LNCaP clone FGC (cell line): ENCODE data around the gene OXGR1.

Experiments
- DNase-seq: peaks from one replicate; pipeline ENCODE4 v3.0.0-alpha.2; 2011; ENCODE audit warnings: low read depth
- H3K4me3 ChIP-seq: 2 replicates; pipeline ENCODE4 v1.5.1; 2011; ENCODE audit warnings: mild to moderate bottlenecking, low read depth, low read length, control low read depth
- CTCF ChIP-seq: IDR thresholded peaks from 2 replicates; pipeline ENCODE4 v1.5.1; 2012; ENCODE audit warnings: mild to moderate bottlenecking; ENCODE audit not compliant: control insufficient read depth, insufficient read depth; ENCODE audit errors: extremely low read depth

Gene OXGR1

GRCh38 chr13:97023117-97023516 lies 28.8 kb upstream of the OXGR1 start:
- DNase-seq: no peak
- no peak overlapping the region for H3K4me3 ChIP-seq
- no peak for TF ChIP-seq CTCF

DNA sequence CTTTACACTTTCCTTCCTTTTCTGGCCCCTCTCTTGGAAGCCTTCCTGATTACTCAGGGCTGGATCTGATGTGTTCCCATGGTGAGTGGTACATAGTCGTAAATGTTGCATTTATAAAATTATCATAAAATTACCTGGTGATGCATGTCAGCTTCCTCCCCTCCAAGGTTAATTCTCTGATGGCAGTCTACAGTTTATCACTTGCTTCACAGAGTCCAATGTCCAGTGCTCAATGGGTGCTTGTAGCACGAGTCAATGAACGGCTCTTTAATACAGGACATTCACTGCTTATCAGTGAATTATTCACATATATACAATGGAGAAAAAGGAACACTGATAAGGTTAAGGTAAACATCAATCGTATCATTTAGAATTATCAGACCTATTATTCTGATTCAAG lies 27.0 kb upstream of the OXGR1 start:
- no peak overlapping the region for H3K4me3 ChIP-seq
- no peak for TF ChIP-seq CTCF
- no peak for DNase-seq

DNA sequence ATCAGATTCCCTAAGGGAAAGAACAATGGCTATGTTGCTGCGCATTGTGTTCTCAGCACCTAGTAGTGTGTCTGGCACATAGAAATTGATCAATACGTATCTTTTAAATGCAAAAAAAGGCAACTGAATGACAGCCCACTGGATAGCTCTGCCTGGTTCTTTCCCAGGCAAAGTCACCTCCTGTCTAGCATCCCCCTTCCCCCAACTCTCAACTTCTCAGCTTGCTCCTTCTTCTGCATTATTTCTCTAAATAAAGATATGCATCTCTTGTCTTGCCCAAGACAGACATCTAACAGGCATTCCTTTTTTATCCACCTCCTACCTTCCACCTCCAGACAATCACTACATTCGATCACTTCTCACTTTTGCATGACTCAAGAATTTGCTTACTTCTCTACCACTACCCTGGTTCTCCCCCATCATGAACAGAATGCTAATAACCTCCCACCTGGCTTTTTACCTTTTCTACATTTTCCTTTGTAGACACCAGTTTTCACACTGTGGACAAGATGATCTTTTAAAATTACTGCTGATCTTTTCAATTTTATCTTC lies 26.5 kb upstream of the OXGR1 start:
- no peak for DNase-seq
- no peak overlapping the region for H3K4me3 ChIP-seq
- TF ChIP-seq CTCF: no peak

- TF ChIP-seq CTCF: no peak
- no peak overlapping the region for H3K4me3 ChIP-seq
- no peak for DNase-seq
Observed at GRCh38 chr13:97020194-97020593, 25.9 kb upstream of the OXGR1 start.

- TF ChIP-seq CTCF: no peak
- no peak overlapping the region for H3K4me3 ChIP-seq
- DNase-seq: no peak
Observed at GRCh38 chr13:97019236-97019635, 25.0 kb upstream of the OXGR1 start.

DNA sequence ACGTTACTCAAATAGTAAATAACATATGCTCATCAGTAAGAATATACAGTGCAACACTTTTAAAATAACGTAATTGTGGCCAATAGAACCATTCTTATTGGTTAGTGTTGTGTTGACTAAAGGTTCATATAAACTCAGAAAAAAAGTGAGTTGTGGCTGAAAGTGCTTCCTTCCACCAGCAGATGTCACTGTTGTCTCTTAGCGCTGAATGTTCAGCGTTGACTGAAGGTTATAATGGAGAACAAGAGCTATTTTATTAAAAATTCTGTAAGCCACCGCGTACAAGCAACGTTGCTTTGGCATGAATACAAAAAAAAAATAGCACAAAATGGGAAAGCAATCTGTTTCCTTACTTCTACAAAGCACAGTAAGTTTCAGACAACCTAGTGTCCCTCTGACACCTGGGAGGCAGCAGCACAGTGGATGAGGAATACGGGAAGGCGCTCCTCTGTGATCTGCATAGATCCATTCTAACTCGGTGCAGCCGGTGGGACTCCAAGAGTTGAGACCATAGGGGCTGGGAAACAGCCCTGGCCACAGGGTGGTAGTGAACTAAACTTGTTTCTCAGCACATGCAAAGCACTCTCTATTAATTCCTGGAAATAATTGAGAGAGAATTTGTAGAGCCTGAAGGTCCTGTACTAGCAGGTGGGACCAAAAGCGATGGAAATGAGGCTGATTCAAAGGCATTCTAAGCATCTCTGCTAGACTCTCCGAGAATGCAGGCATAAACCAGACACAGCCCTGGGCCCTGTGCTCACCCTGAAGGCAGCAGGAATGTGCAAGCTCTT lies 23.9 kb upstream of the OXGR1 start:
- DNase-seq: no peak
- peak; percentile 73 for TF ChIP-seq CTCF
- no peak overlapping the region for H3K4me3 ChIP-seq

DNA sequence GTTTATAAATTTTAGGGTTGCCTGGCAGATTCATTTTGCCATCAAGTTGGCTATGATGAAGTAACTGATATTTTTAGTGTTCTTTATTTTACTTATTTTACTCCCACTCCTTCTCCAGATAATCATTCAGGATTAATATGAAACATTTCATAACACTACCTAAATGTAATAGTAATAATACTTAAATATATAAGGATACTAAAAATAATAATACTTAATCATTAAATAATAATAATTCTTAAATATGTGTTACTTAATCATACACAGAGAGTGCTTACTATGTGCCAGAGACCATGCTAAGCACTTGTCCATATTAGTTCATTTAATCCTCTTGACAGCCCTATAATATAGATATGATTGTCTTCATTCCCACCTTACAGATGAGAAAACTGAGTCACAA lies 23.0 kb upstream of the OXGR1 start:
- no peak overlapping the region for H3K4me3 ChIP-seq
- DNase-seq: no peak
- no peak for TF ChIP-seq CTCF
